ENCODE measurements around the gene IL24.

IL24 gene

DNA sequence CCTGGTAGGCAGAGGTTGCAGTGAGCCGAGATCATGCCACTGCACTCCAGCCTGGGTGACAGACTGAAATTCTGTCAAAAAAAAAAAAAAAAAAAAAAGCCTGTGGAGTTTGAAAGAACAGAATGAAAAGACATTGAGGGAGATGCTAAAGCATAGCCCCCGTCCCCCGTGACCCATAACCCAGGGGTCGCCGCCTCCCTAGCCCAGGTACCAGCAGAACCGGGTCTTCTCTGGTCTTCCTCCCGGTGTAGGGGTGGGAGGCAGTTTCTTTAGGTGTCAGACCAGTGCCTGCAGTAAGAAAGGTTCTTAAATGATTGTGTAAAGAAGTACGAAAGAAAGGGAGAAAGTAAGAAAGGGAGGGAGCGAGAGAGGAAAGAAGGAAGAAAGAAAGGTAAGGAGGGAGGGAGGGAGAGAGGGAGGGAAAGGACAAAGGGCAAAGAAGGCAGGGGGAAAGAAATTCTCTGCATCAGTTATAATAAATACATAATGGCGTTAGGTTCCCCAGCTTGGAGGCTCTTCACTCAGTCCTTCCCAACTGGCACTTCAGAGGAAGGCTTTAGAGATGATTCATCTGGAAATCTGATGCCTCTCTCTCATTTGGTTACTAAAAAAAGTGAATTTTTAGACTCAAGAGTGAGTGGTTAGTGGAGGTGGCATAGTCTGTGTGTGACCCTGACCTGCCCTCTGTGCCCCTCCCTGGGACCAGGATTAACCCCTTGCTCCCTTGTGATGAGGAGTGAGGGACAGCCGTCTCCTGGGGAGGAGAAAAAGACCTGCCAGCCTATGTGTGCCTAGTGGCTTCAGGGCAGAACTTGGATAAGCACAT, 1.1 kb downstream of the IL24 start:
- Histone ChIP-seq H3K27me3 (ENCODE audit: insufficient read depth, poor library complexity, severe bottlenecking) (peaks cover 3% of the 10 kb centered on the region), H3K4me3 (replicated peaks; ENCODE audit: insufficient read depth, low read length) (no peak overlapping the region), H3K27ac (replicated peaks) (no peak overlapping the region)
- no peak for DNase-seq (ENCODE audit: low read depth in 1 of 2, low spot score in 1 of 2)
- TF ChIP-seq POLR2AphosphoS5 (IDR thresholded peaks at IDR 0.05; ENCODE audit: low read depth) (no peak), SPI1 (IDR thresholded peaks at IDR 0.05; ENCODE audit: borderline replicate concordance, low read depth) (no peak), GABPA (IDR thresholded peaks at IDR 0.05; ENCODE audit: low read depth) (no peak), REST (IDR thresholded peaks at IDR 0.05; ENCODE audit: insufficient replicate concordance, low read depth) (no peak)
- TF ChIP-seq, protein P1, sequence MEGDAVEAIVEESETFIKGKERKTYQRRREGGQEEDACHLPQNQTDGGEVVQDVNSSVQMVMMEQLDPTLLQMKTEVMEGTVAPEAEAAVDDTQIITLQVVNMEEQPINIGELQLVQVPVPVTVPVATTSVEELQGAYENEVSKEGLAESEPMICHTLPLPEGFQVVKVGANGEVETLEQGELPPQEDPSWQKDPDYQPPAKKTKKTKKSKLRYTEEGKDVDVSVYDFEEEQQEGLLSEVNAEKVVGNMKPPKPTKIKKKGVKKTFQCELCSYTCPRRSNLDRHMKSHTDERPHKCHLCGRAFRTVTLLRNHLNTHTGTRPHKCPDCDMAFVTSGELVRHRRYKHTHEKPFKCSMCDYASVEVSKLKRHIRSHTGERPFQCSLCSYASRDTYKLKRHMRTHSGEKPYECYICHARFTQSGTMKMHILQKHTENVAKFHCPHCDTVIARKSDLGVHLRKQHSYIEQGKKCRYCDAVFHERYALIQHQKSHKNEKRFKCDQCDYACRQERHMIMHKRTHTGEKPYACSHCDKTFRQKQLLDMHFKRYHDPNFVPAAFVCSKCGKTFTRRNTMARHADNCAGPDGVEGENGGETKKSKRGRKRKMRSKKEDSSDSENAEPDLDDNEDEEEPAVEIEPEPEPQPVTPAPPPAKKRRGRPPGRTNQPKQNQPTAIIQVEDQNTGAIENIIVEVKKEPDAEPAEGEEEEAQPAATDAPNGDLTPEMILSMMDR (IDR thresholded peaks at IDR 0.05; ENCODE audit: insufficient read depth, low read length) = no peak

- Histone ChIP-seq H3K27ac (replicated peaks) (no peak overlapping the region), H3K27me3 (ENCODE audit: insufficient read depth, poor library complexity, severe bottlenecking) (peaks cover 3% of the 10 kb centered on the region), H3K4me3 (replicated peaks; ENCODE audit: insufficient read depth, low read length) (no peak overlapping the region)
- TF ChIP-seq, protein P1 (IDR thresholded peaks at IDR 0.05; ENCODE audit: insufficient read depth, low read length) = no peak
- no peak for TF ChIP-seq SPI1 (IDR thresholded peaks at IDR 0.05; ENCODE audit: borderline replicate concordance, low read depth)
- TF ChIP-seq POLR2AphosphoS5 (IDR thresholded peaks at IDR 0.05; ENCODE audit: low read depth) = no peak
- no peak for TF ChIP-seq REST (IDR thresholded peaks at IDR 0.05; ENCODE audit: insufficient replicate concordance, low read depth)
- TF ChIP-seq GABPA (IDR thresholded peaks at IDR 0.05; ENCODE audit: low read depth) = no peak
- DNase-seq (ENCODE audit: low read depth in 1 of 2, low spot score in 1 of 2) = no peak
Observed at GRCh38 chr1:206898915-206899431, 1.7 kb downstream of the IL24 start.

DNA sequence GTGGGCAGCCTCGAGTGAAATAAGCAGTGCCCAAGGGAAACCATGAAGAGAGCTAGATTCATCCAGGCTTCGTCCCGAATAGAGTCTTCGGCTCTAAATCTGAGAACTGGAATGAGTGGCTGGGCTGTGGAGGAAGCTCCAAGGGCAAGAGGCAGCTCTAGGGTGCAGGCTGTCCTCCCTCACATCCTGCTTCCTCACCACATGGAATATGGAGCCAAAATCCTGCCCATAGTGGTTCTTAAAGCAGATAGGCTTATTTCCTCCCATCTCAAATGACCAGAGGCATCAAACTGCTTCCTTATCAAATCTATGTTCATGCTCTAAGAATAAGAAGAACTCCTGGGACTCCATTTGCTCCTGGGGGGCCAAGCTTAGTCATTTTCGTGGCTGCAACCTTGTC, 2.5 kb downstream of the IL24 start:
- no peak overlapping the region for H3K4me3 ChIP-seq (replicated peaks; ENCODE audit: insufficient read depth, low read length)
- H3K27me3 ChIP-seq (ENCODE audit: insufficient read depth, poor library complexity, severe bottlenecking) = peaks cover 3% of the 10 kb centered on the region
- no peak for DNase-seq (ENCODE audit: low read depth in 1 of 2, low spot score in 1 of 2)
- TF ChIP-seq, protein P1 (IDR thresholded peaks at IDR 0.05; ENCODE audit: insufficient read depth, low read length) = no peak
- TF ChIP-seq GABPA (IDR thresholded peaks at IDR 0.05; ENCODE audit: low read depth) (no peak), POLR2AphosphoS5 (IDR thresholded peaks at IDR 0.05; ENCODE audit: low read depth) (no peak), SPI1 (IDR thresholded peaks at IDR 0.05; ENCODE audit: borderline replicate concordance, low read depth) (no peak), REST (IDR thresholded peaks at IDR 0.05; ENCODE audit: insufficient replicate concordance, low read depth) (no peak)
- no peak overlapping the region for H3K27ac ChIP-seq (replicated peaks)

Data from HL-60 (cell line).